ENCODE results near the gene KATNAL2.

GRCh38 chr18:47120428-47120827, 203.0 kb downstream of the KATNAL2 start:
- TF ChIP-seq FOXK2 (IDR thresholded peaks at IDR 0.05) (no peak), FOXA1 (IDR thresholded peaks at IDR 0.05) (no peak), PKNOX1 (IDR thresholded peaks at IDR 0.05) (no peak), NFRKB (IDR thresholded peaks at IDR 0.05) (no peak), CTBP1 (IDR thresholded peaks at IDR 0.05; ENCODE audit: borderline replicate concordance) (no peak), L3MBTL2 (conservative IDR thresholded peaks at IDR 0.05) (no peak), FOXM1 (IDR thresholded peaks at IDR 0.05; ENCODE audit: borderline replicate concordance) (no peak), ELF4 (IDR thresholded peaks at IDR 0.05) (no peak), SUZ12 (IDR thresholded peaks at IDR 0.05) (no peak), ARNT (IDR thresholded peaks at IDR 0.05) (no peak), TARDBP (IDR thresholded peaks at IDR 0.05) (no peak), SP1 (IDR thresholded peaks at IDR 0.05) (no peak), BHLHE40 (IDR thresholded peaks at IDR 0.05; ENCODE audit: borderline replicate concordance) (no peak)
